ENCODE measurements around the gene FAM3A. TPM values are rescaled to one million over a fixed set of nuclear protein-coding genes. Genes with fewer than 3 reads are reported as not detected.

Gene FAM3A
- total RNA-seq, 1 experiment from 2014 or later = 15.6 TPM

DNA sequence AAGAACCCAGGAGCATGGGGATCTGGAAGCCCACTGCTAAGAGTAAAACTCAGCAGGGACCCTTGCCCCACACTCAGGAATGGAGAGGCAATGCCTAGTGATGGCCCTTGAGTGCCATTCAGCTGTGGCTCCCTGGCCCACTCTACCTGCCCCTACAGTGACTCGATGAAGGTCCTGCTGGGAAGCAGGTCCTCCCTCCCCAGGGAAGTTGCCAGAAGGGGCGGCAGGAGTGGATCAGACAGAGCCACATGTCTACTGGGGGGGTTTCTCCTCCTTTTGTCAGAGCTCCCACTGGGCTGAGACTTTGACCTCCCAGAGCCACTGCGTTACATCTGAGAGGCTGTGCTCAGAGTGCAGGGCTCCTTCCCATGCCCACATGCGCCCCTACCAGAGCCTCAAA is 26.9 kb downstream of the FAM3A start:
- ChIA-PET POLR2A (interaction anchor here (1.8 kb wide), 1 partner anchor 118 kb away, joined by 5 read pairs; no protein-coding TSS in a partner anchor), CTCF (interaction anchor here (2.4 kb wide), 1 partner anchor 116 kb away, joined by 6 read pairs; no protein-coding TSS in a partner anchor), RAD21 (ENCODE audit: low non-redundant PET in 1 of 2, low total read pairs in 2 of 2, uncharacterized antibody in 2 of 2, unreplicated experiment in 2 of 2) (no interaction called here)
- Histone ChIP-seq H4K20me1 (ENCODE audit: insufficient read depth) (no peaks in the 10 kb centered on the region), H3K4me3 (replicated peaks in 1 of 2; ENCODE audit: low read depth in 1 of 2, low read length in 2 of 2) (peak overlapping the region; percentile 61 to 68; a peak in 3 of 4 replicates), H3K4me2 (ENCODE audit: low read length) (peak overlapping the region; percentile 83), H2AFZ (ENCODE audit: low read depth, low read length, poor library complexity, severe bottlenecking) (no peak overlapping the region), H3K36me3 (ENCODE audit: control insufficient read depth in 1 of 2, insufficient read depth in 2 of 2, low read length in 2 of 2) (peaks cover 0 to 10% of the 10 kb centered on the region in 2 experiments; a peak in 1 of 4 replicates), H3K4me1 (ENCODE audit: control insufficient read depth in 1 of 2, insufficient read depth in 2 of 2, low read length in 2 of 2) (peaks cover 7 to 36% of the 10 kb centered on the region in 2 experiments; a peak in 3 of 4 replicates), H3K79me2 (ENCODE audit: insufficient read depth, low read length) (peaks cover 15% of the 10 kb centered on the region), H3K9me2 (ENCODE audit: insufficient read depth) (no peaks in the 10 kb centered on the region), H3K9me3 (ENCODE audit: control insufficient read depth in 1 of 2, insufficient read depth in 1 of 2, low read depth in 1 of 2, low read length in 2 of 2) (no peaks in the 10 kb centered on the region), H3K27ac (ENCODE audit: low read depth, low read length) (no peak overlapping the region), H3K27me3 (ENCODE audit: insufficient read depth, low read length) (no peaks in the 10 kb centered on the region), H3K9ac (ENCODE audit: low read length) (peak overlapping the region; percentile 74)
- ATAC-seq (no peak), DNase-seq (ENCODE audit: low read depth, low spot score) (no peak)
- TF ChIP-seq EGR1 (IDR thresholded peaks at IDR 0.05; ENCODE audit: low read depth) = no peak
- no peak for TF ChIP-seq TCF7L2 (IDR thresholded peaks at IDR 0.05; ENCODE audit: borderline replicate concordance, extremely low read depth, insufficient read depth, insufficient read length)
- no peak for TF ChIP-seq FOSL1 (IDR thresholded peaks at IDR 0.05; ENCODE audit: low read depth)
- no peak for TF ChIP-seq POLR2AphosphoS5 (IDR thresholded peaks at IDR 0.05; ENCODE audit: low read depth, low read length)
- no peak for TF ChIP-seq SIN3A (IDR thresholded peaks at IDR 0.05; ENCODE audit: low read depth)
- no peak for TF ChIP-seq ATF3 (IDR thresholded peaks at IDR 0.05)
- TF ChIP-seq RAD21 (IDR thresholded peaks at IDR 0.05; ENCODE audit: low read depth) = no peak
- TF ChIP-seq SP1 (IDR thresholded peaks at IDR 0.05; ENCODE audit: low read depth) = no peak
- TF ChIP-seq, protein P1, sequence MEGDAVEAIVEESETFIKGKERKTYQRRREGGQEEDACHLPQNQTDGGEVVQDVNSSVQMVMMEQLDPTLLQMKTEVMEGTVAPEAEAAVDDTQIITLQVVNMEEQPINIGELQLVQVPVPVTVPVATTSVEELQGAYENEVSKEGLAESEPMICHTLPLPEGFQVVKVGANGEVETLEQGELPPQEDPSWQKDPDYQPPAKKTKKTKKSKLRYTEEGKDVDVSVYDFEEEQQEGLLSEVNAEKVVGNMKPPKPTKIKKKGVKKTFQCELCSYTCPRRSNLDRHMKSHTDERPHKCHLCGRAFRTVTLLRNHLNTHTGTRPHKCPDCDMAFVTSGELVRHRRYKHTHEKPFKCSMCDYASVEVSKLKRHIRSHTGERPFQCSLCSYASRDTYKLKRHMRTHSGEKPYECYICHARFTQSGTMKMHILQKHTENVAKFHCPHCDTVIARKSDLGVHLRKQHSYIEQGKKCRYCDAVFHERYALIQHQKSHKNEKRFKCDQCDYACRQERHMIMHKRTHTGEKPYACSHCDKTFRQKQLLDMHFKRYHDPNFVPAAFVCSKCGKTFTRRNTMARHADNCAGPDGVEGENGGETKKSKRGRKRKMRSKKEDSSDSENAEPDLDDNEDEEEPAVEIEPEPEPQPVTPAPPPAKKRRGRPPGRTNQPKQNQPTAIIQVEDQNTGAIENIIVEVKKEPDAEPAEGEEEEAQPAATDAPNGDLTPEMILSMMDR (IDR thresholded peaks at IDR 0.05 in 2 of 3, conservative IDR thresholded peaks at IDR 0.05 in 1 of 3; ENCODE audit: borderline replicate concordance in 1 of 3, insufficient read depth in 1 of 3, low read depth in 2 of 3, low read length in 2 of 3) = no peak
- TF ChIP-seq, protein P2, sequence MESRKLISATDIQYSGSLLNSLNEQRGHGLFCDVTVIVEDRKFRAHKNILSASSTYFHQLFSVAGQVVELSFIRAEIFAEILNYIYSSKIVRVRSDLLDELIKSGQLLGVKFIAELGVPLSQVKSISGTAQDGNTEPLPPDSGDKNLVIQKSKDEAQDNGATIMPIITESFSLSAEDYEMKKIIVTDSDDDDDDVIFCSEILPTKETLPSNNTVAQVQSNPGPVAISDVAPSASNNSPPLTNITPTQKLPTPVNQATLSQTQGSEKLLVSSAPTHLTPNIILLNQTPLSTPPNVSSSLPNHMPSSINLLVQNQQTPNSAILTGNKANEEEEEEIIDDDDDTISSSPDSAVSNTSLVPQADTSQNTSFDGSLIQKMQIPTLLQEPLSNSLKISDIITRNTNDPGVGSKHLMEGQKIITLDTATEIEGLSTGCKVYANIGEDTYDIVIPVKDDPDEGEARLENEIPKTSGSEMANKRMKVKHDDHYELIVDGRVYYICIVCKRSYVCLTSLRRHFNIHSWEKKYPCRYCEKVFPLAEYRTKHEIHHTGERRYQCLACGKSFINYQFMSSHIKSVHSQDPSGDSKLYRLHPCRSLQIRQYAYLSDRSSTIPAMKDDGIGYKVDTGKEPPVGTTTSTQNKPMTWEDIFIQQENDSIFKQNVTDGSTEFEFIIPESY (IDR thresholded peaks at IDR 0.05; ENCODE audit: extremely low read depth, insufficient replicate concordance, low read length) = no peak
- no peak for TF ChIP-seq SRF (IDR thresholded peaks at IDR 0.05; ENCODE audit: low read depth)
- TF ChIP-seq CEBPB (IDR thresholded peaks at IDR 0.05; ENCODE audit: low read depth) = no peak
- TF ChIP-seq EZH2 (IDR thresholded peaks at IDR 0.05) = no peak
- no peak for TF ChIP-seq CBX3 (IDR thresholded peaks at IDR 0.05; ENCODE audit: low read depth)
- TF ChIP-seq ZFX (IDR thresholded peaks at IDR 0.05) = no peak
- TF ChIP-seq ELF1 (IDR thresholded peaks at IDR 0.05; ENCODE audit: borderline replicate concordance, low read depth) = no peak
- TF ChIP-seq POLR2A (IDR thresholded peaks at IDR 0.05; ENCODE audit: borderline replicate concordance, extremely low read depth, insufficient read depth, insufficient read length) = no peak
- no peak for TF ChIP-seq EZH2phosphoT487 (IDR thresholded peaks at IDR 0.05; ENCODE audit: borderline replicate concordance)
- no peak for TF ChIP-seq MAX (IDR thresholded peaks at IDR 0.05)
- intact Hi-C loops (cut with micrococcal nuclease) = no loop called here
- no TSS peak for BruUV-seq (replicated peaks)
